GM23338 (cell line): ENCODE results near the gene CRYM.

ENCODE experiments used
- CTCF ChIP-seq, 2 experiments: fragments of 200-600 bp in 1 of 2; sonication (generic) in 1 of 2; conservative IDR thresholded peaks; 2 replicates each; pipeline versions ENCODE4 v1.5.1 to v1.6.1; 2016 to 2017; ENCODE audit warnings: antibody characterized with exemption in 2 of 2, low read depth in 2 of 2, mild to moderate bottlenecking in 2 of 2, moderate library complexity in 1 of 2
- EZH2 ChIP-seq: fragments of 200-600 bp; sonication (generic); IDR thresholded peaks from one replicate; pipeline ENCODE4 v1.8.0; 2017; ENCODE audit warnings: antibody characterized with exemption, mild to moderate bottlenecking, low read depth; ENCODE audit not compliant: unreplicated experiment
- EZH2phosphoT487 ChIP-seq: fragments of 200-600 bp; sonication (generic); IDR thresholded peaks from one replicate; pipeline ENCODE4 v1.8.1; 2018; ENCODE audit warnings: antibody characterized with exemption; ENCODE audit not compliant: unreplicated experiment
- JUNB ChIP-seq: IDR thresholded peaks from one replicate; pipeline ENCODE4 v1.6.1; 2016; ENCODE audit warnings: antibody characterized with exemption; ENCODE audit not compliant: unreplicated experiment
- POLR2AphosphoS5 ChIP-seq: IDR thresholded peaks from 2 replicates; pipeline ENCODE4 v1.6.1; 2016; ENCODE audit warnings: antibody characterized with exemption, low read depth
- REST ChIP-seq: IDR thresholded peaks from one replicate; pipeline ENCODE4 v1.6.1; 2018; ENCODE audit warnings: antibody characterized with exemption; ENCODE audit not compliant: unreplicated experiment
- ZNF114 ChIP-seq: fragments of 250-450 bp; sonication (Bioruptor Pico); IDR thresholded peaks from 2 replicates; pipeline ENCODE4 v1.5.0; 2020; ENCODE audit warnings: mild to moderate bottlenecking, moderate library complexity

- TF ChIP-seq EZH2phosphoT487: no peak
- no peak for TF ChIP-seq POLR2AphosphoS5
- no peak for TF ChIP-seq CTCF (conservative IDR thresholded peaks at IDR 0.05; ENCODE audit: low read depth in 2 of 2)
- no peak for TF ChIP-seq JUNB
- no peak for TF ChIP-seq EZH2
- no peak for TF ChIP-seq ZNF114 (CRISPR knock-in tag)
- no peak for TF ChIP-seq REST
Observed at GRCh38 chr16:21239646-21240045, 38.4 kb downstream of the CRYM start.
